Activated naive CD4-positive, alpha-beta T cell treated with anti-CD3 and anti-CD28 coated beads, Interleukin-2, amount 10 ng/mL, durations not matched to agents 7 days and 5 days (primary cell): ENCODE measurements around the gene EMP3.
"Not testable (repeated sequence)": the region's sequence is repeated elsewhere in the genome, so short reads cannot be mapped to it uniquely, and the experiment has no call there.

Experiments used
- CTCF ChIA-PET: fragments of 350-600 bp; sonication (Branson Sonifier 250); formaldehyde crosslinking; loops from one replicate; lab custom pipeline; 2021; ENCODE audit warnings: antibody characterized with exemption; lab: Charles Lee
- DNase-seq: peaks from one replicate; pipeline ENCODE4 v3.0.0-alpha.2; 2020
- H3K27ac Mint-ChIP-seq: one replicate; pipeline ENCODE4 v1.8.0; 2021; ENCODE audit warnings: mild to moderate bottlenecking, moderate library complexity, mixed read lengths
- H3K27me3 Mint-ChIP-seq: one replicate; pipeline ENCODE4 v1.8.0; 2021; ENCODE audit warnings: mild to moderate bottlenecking, mixed read lengths
- H3K36me3 Mint-ChIP-seq: one replicate; pipeline ENCODE4 v1.8.0; 2021; ENCODE audit warnings: mixed read lengths
- H3K4me1 Mint-ChIP-seq: one replicate; pipeline ENCODE4 v1.8.0; 2021; ENCODE audit warnings: mixed read lengths
- H3K4me3 Mint-ChIP-seq: one replicate; pipeline ENCODE4 v1.8.0; 2021; ENCODE audit warnings: mild to moderate bottlenecking, moderate library complexity, mixed read lengths
- H3K9me3 Mint-ChIP-seq: one replicate; pipeline ENCODE4 v1.8.0; 2021; ENCODE audit warnings: mixed read lengths

The EMP3 gene

GRCh38 chr19:48325265-48325910, at the start of gene EMP3:
TSS of gene EMP3 (plus strand) at chr19:48325552. CDS start at chr19:48326845, 1,293 bp downstream.
- Mint-ChIP-seq H3K27ac (peak within 1 kb of the TSS; percentile 92), H3K27me3 (no peaks in the 10 kb centered on the region), H3K9me3 (peaks cover 3% of the 10 kb centered on the region), H3K4me1 (peaks cover 85% of the 10 kb centered on the region), H3K4me3 (peak within 1 kb of the TSS; percentile 93), H3K36me3 (peaks cover 53% of the 10 kb centered on the region)
- DNase-seq, result peak; percentile 94
- CTCF ChIA-PET, result interaction anchor here (1.0 to 8.0 kb wide), 2 partner anchors 8 to 59 kb away, joined by 3 to 179 read pairs; no protein-coding TSS in a partner anchor

- no peak for DNase-seq
- CTCF ChIA-PET, result interaction anchor here (0.6 kb wide), 1 partner anchor 8 kb away, joined by 3 read pairs; no protein-coding TSS in a partner anchor
- no peak overlapping the region for H3K27ac Mint-ChIP-seq
These were observed 45.6 kb upstream of the EMP3 start for GRCh38 chr19:48279747-48280146.

GRCh38 chr19:48283908-48284307, 41.4 kb upstream of the EMP3 start:
- Mint-ChIP-seq H3K36me3 (no peaks in the 10 kb centered on the region), H3K4me1 (no peaks in the 10 kb centered on the region), H3K4me3 (no peak overlapping the region), H3K9me3 (peaks cover 20% of the 10 kb centered on the region), H3K27ac (no peak overlapping the region), H3K27me3 (peaks cover 14% of the 10 kb centered on the region)
- CTCF ChIA-PET, result interaction anchor here (2.3 kb wide), 1 partner anchor 14 kb away, joined by 4 read pairs; no protein-coding TSS in a partner anchor
- no peak for DNase-seq

More at GRCh38 chr19:48279747-48280146, 45.6 kb upstream of the EMP3 start:
- H3K27me3 Mint-ChIP-seq, result peaks cover 6% of the 10 kb centered on the region
- no peak overlapping the region for H3K4me3 Mint-ChIP-seq
- no peaks in the 10 kb centered on the region for H3K4me1 Mint-ChIP-seq
- H3K36me3 Mint-ChIP-seq, result no peaks in the 10 kb centered on the region
- H3K9me3 Mint-ChIP-seq, result peaks cover 7% of the 10 kb centered on the region

GRCh38 chr19:48284896-48285295, 40.5 kb upstream of the EMP3 start:
- CTCF ChIA-PET, result interaction anchor here (2.3 kb wide), 1 partner anchor 13 kb away, joined by 4 read pairs; no protein-coding TSS in a partner anchor
- Mint-ChIP-seq H3K36me3 (no peaks in the 10 kb centered on the region), H3K9me3 (peaks cover 20% of the 10 kb centered on the region), H3K4me3 (no peak overlapping the region), H3K27ac (no peak overlapping the region), H3K27me3 (peaks cover 14% of the 10 kb centered on the region), H3K4me1 (no peaks in the 10 kb centered on the region)
- no peak for DNase-seq

- no peaks in the 10 kb centered on the region for H3K36me3 Mint-ChIP-seq
- CTCF ChIA-PET, result interaction anchor here (0.6 to 1.4 kb wide), 3 partner anchors 8 to 26 kb away, joined by 3 to 4 read pairs (median 4); no protein-coding TSS in a partner anchor
These were observed 37.6 kb upstream of the EMP3 start for GRCh38 chr19:48287748-48288147.

GRCh38 chr19:48290401-48290770, 35.0 kb upstream of the EMP3 start:
- Mint-ChIP-seq H3K9me3 (peaks cover 13% of the 10 kb centered on the region), H3K4me3 (no peak overlapping the region), H3K27me3 (peaks cover 25% of the 10 kb centered on the region), H3K36me3 (no peaks in the 10 kb centered on the region), H3K27ac (no peak overlapping the region), H3K4me1 (peaks cover 7% of the 10 kb centered on the region)
- CTCF ChIA-PET, result interaction anchor here (0.6 to 6.0 kb wide), 5 partner anchors 19 to 328 kb away, joined by 3 to 43 read pairs (median 3); partner anchors contain the start of gene ZNF114
- no peak for DNase-seq

More at GRCh38 chr19:48287748-48288147, 37.6 kb upstream of the EMP3 start:
- peaks cover 7% of the 10 kb centered on the region for H3K4me1 Mint-ChIP-seq
- no peak overlapping the region for H3K27ac Mint-ChIP-seq
- H3K9me3 Mint-ChIP-seq, result peaks cover 20% of the 10 kb centered on the region
- no peak for DNase-seq
- no peak overlapping the region for H3K4me3 Mint-ChIP-seq
- H3K27me3 Mint-ChIP-seq, result peaks cover 29% of the 10 kb centered on the region

- Mint-ChIP-seq H3K4me3 (peak overlapping the region; percentile 68), H3K27me3 (peaks cover 25% of the 10 kb centered on the region), H3K4me1 (peaks cover 7% of the 10 kb centered on the region), H3K9me3 (peaks cover 10% of the 10 kb centered on the region), H3K27ac (peak overlapping the region; percentile 37), H3K36me3 (no peaks in the 10 kb centered on the region)
- peak; percentile 69 for DNase-seq
- CTCF ChIA-PET, result interaction anchor here (0.6 to 6.0 kb wide), 7 partner anchors 18 to 329 kb away, joined by 3 to 43 read pairs (median 3); partner anchors contain the start of gene ZNF114
These were observed 34.4 kb upstream of the EMP3 start for GRCh38 chr19:48290771-48291488.

- not testable (repeated sequence) for H3K4me1 Mint-ChIP-seq, H3K27ac Mint-ChIP-seq, H3K36me3 Mint-ChIP-seq, DNase-seq, H3K9me3 Mint-ChIP-seq
- Mint-ChIP-seq H3K4me3 (peak overlapping the region; percentile 68), H3K27me3 (peaks cover 26% of the 10 kb centered on the region)
- CTCF ChIA-PET, result interaction anchor here (0.7 to 6.0 kb wide), 5 partner anchors 18 to 320 kb away, joined by 3 to 43 read pairs (median 4); partner anchors contain the start of gene ZNF114
These were observed 33.9 kb upstream of the EMP3 start for GRCh38 chr19:48291489-48291815.

- CTCF ChIA-PET, result interaction anchor here (1.6 to 6.0 kb wide), 2 partner anchors 25 to 28 kb away, joined by 7 to 43 read pairs; partner anchors contain the start of gene ZNF114
- DNase-seq, result no peak
- Mint-ChIP-seq H3K4me3 (no peak overlapping the region), H3K36me3 (no peaks in the 10 kb centered on the region), H3K27me3 (peaks cover 30% of the 10 kb centered on the region), H3K9me3 (no peaks in the 10 kb centered on the region), H3K4me1 (peaks cover 7% of the 10 kb centered on the region), H3K27ac (no peak overlapping the region)
These were observed 32.6 kb upstream of the EMP3 start for GRCh38 chr19:48292798-48293197.

GRCh38 chr19:48295458-48295857, 29.9 kb upstream of the EMP3 start:
- Mint-ChIP-seq H3K4me3 (no peak overlapping the region), H3K36me3 (no peaks in the 10 kb centered on the region), H3K4me1 (peaks cover 7% of the 10 kb centered on the region), H3K27me3 (peaks cover 31% of the 10 kb centered on the region), H3K9me3 (no peaks in the 10 kb centered on the region), H3K27ac (no peak overlapping the region)
- CTCF ChIA-PET, result no interaction called here
- no peak for DNase-seq

GRCh38 chr19:48296963-48297734, 28.2 kb upstream of the EMP3 start:
- no peak overlapping the region for H3K27ac Mint-ChIP-seq

GRCh38 chr19:48297975-48298374, 27.4 kb upstream of the EMP3 start:
- Mint-ChIP-seq H3K27ac (no peak overlapping the region), H3K36me3 (no peaks in the 10 kb centered on the region), H3K9me3 (no peaks in the 10 kb centered on the region), H3K27me3 (peaks cover 21% of the 10 kb centered on the region), H3K4me3 (no peak overlapping the region), H3K4me1 (no peaks in the 10 kb centered on the region)
- DNase-seq, result no peak
- CTCF ChIA-PET, result interaction anchor here (1.2 to 1.3 kb wide), 2 partner anchors 13 to 30 kb away, joined by 3 to 4 read pairs; no protein-coding TSS in a partner anchor

More at GRCh38 chr19:48296963-48297734, 28.2 kb upstream of the EMP3 start:
- DNase-seq, result no peak
- H3K27me3 Mint-ChIP-seq, result peaks cover 21% of the 10 kb centered on the region
- H3K4me1 Mint-ChIP-seq, result no peaks in the 10 kb centered on the region
- H3K9me3 Mint-ChIP-seq, result no peaks in the 10 kb centered on the region
- no peaks in the 10 kb centered on the region for H3K36me3 Mint-ChIP-seq
- no peak overlapping the region for H3K4me3 Mint-ChIP-seq
- CTCF ChIA-PET, result interaction anchor here (1.2 kb wide), 1 partner anchor 12 kb away, joined by 4 read pairs; no protein-coding TSS in a partner anchor

GRCh38 chr19:48301886-48302599, 23.3 kb upstream of the EMP3 start:
- Mint-ChIP-seq H3K36me3 (no peaks in the 10 kb centered on the region), H3K4me1 (no peaks in the 10 kb centered on the region), H3K27ac (no peak overlapping the region), H3K4me3 (no peak overlapping the region), H3K27me3 (peaks cover 16% of the 10 kb centered on the region), H3K9me3 (no peaks in the 10 kb centered on the region)
- DNase-seq, result no peak
- CTCF ChIA-PET, result no interaction called here
